Bronchial epithelial cell (primary cell): ENCODE measurements around the gene DAAM1. TPM values are rescaled to one million over a fixed set of nuclear protein-coding genes. Genes with fewer than 3 reads are reported as not detected.

ENCODE experiments used
- DNase-seq: peaks from one replicate; pipeline ENCODE4 v3.0.0-alpha.2; 2010; ENCODE audit warnings: low read depth
- FAIRE-seq: peaks from 2 replicates; lab custom pipeline; 2011; peaks lifted over from hg19 to GRCh38; lab: Jason Lieb, UNC
- H3K27me3 ChIP-seq: 2 replicates; pipeline ENCODE4 v1.5.1; 2011; ENCODE audit warnings: low read length; ENCODE audit not compliant: control insufficient read depth, insufficient read depth
- H3K36me3 ChIP-seq: 2 replicates; pipeline ENCODE4 v1.5.1; 2011; ENCODE audit warnings: low read length; ENCODE audit not compliant: control insufficient read depth, insufficient read depth
- H3K4me3 ChIP-seq: 2 replicates; pipeline ENCODE4 v1.5.1; 2011; ENCODE audit warnings: mild to moderate bottlenecking, low read depth, low read length, control low read depth
- total RNA-seq: library from RNA; depleted of rRNA; stranded (reverse); fragments of >200 nt; gene quantifications from 2 replicates; pipeline ENCODE4 v1.2.1, GENCODE V29; 2014
- TF ChIP-seq, protein P1 (sequence below): IDR thresholded peaks from 2 replicates; pipeline ENCODE4 v1.5.1; 2011; ENCODE audit warnings: mild to moderate bottlenecking, moderate library complexity, low read length, control low read depth, inconsistent platforms; ENCODE audit not compliant: insufficient read depth, severe bottlenecking

Gene DAAM1
- total RNA-seq, 1 donor from 2014 or later: 16.6 TPM

GRCh38 chr14:59282378-59282765, 93.9 kb downstream of the DAAM1 start:
- TF ChIP-seq, protein P1, sequence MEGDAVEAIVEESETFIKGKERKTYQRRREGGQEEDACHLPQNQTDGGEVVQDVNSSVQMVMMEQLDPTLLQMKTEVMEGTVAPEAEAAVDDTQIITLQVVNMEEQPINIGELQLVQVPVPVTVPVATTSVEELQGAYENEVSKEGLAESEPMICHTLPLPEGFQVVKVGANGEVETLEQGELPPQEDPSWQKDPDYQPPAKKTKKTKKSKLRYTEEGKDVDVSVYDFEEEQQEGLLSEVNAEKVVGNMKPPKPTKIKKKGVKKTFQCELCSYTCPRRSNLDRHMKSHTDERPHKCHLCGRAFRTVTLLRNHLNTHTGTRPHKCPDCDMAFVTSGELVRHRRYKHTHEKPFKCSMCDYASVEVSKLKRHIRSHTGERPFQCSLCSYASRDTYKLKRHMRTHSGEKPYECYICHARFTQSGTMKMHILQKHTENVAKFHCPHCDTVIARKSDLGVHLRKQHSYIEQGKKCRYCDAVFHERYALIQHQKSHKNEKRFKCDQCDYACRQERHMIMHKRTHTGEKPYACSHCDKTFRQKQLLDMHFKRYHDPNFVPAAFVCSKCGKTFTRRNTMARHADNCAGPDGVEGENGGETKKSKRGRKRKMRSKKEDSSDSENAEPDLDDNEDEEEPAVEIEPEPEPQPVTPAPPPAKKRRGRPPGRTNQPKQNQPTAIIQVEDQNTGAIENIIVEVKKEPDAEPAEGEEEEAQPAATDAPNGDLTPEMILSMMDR: no peak
- Histone ChIP-seq H3K36me3 (no peaks in the 10 kb centered on the region), H3K4me3 (no peak overlapping the region), H3K27me3 (no peaks in the 10 kb centered on the region)
- FAIRE-seq: no peak
- peak; percentile 93 for DNase-seq

GRCh38 chr14:59283361-59283760, 94.9 kb downstream of the DAAM1 start:
- FAIRE-seq (peak; percentile 84), DNase-seq (peak; percentile 96)
- H3K27me3 ChIP-seq: no peaks in the 10 kb centered on the region
- H3K4me3 ChIP-seq: no peak overlapping the region
- no peaks in the 10 kb centered on the region for H3K36me3 ChIP-seq
- TF ChIP-seq, protein P1: no peak

- Histone ChIP-seq H3K27me3 (no peaks in the 10 kb centered on the region), H3K4me3 (no peak overlapping the region), H3K36me3 (no peaks in the 10 kb centered on the region)
- TF ChIP-seq, protein P1: no peak
- FAIRE-seq (no peak), DNase-seq (no peak)
Observed at GRCh38 chr14:59284059-59284458, 95.6 kb downstream of the DAAM1 start.

- FAIRE-seq: no peak
- TF ChIP-seq, protein P1: no peak
- H3K4me3 ChIP-seq: no peak overlapping the region
- peaks cover 8% of the 10 kb centered on the region for H3K36me3 ChIP-seq
- DNase-seq: no peak
- H3K27me3 ChIP-seq: no peaks in the 10 kb centered on the region
Observed at GRCh38 chr14:59292028-59292427, 103.6 kb downstream of the DAAM1 start.

GRCh38 chr14:59292921-59293534, 104.6 kb downstream of the DAAM1 start:
- H3K4me3 ChIP-seq: no peak overlapping the region
- no peak for DNase-seq
- TF ChIP-seq, protein P1: no peak
- FAIRE-seq: no peak
- no peaks in the 10 kb centered on the region for H3K27me3 ChIP-seq
- H3K36me3 ChIP-seq: peaks cover 8% of the 10 kb centered on the region

- DNase-seq (no peak), FAIRE-seq (no peak)
- TF ChIP-seq, protein P1: no peak
- Histone ChIP-seq H3K4me3 (no peak overlapping the region), H3K36me3 (peaks cover 8% of the 10 kb centered on the region), H3K27me3 (no peaks in the 10 kb centered on the region)
Observed at GRCh38 chr14:59293935-59294661, 105.6 kb downstream of the DAAM1 start.
